GM21360 (cell line): ENCODE data around the gene CBL.

ENCODE experiments used
- ATAC-seq: cut with Tn5 transposase; IDR thresholded peaks from one replicate; pipeline ENCODE4 v1.9.1; 2021; ENCODE audit warnings: mild to moderate bottlenecking, moderate library complexity; ENCODE audit not compliant: unreplicated experiment

CBL gene

DNA sequence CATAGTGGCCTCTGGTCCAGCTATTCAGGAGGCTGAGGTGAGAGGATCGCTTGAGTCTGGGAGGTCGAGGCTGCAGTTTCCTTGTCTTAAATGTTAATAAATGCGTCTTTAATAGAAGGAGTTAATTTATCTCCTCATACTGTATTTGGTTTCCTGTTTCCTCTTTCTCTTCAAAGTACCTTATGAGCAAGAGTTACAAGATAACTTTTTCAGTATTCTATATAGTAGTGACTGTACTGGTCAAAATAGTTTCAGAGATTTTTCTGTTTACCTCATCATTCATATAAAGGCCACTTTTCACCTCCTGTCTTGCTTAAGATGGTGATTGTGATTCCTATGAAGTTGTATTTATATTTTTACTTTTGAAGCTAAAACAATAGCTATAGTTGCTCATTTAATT lies 59.9 kb downstream of the CBL start:
- ATAC-seq = no peak

- no peak for ATAC-seq
These were observed 60.5 kb downstream of the CBL start for GRCh38 chr11:119266517-119267255.

- ATAC-seq = no peak
These were observed 61.5 kb downstream of the CBL start for GRCh38 chr11:119267645-119268044.

DNA sequence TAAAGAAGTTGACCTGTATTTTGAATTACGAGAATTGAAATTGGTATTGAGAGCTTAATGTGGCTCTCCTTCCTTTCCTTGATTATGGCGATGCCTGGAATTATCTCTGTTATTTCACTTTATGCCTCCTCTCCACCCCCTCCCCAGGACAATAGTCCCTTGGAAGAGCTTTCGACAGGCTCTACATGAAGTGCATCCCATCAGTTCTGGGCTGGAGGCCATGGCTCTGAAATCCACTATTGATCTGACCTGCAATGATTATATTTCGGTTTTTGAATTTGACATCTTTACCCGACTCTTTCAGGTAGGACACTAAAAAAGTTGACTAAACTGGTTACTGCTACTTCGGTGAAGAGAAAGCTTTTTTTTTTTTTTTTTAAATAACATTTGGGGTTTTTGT lies 67.6 kb downstream of the CBL start:
- no peak for ATAC-seq

DNA sequence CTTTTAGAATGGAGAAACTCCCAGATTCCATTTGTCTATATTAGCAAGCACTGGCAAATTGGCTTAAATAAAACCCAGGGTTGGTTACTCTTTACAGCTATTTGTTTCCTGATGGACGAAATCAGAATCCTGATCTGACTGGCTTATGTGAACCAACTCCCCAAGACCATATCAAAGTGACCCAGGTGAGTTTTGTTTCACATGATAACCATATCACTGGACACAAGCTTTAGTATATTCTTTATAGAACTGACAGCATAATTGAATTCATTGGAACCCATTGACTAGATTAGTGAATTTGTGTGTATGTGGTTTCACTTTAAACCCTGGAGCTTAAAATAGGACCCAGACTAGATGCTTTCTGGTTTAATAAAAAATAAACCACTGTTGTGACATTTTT lies 71.5 kb downstream of the CBL start:
- ATAC-seq = no peak

DNA sequence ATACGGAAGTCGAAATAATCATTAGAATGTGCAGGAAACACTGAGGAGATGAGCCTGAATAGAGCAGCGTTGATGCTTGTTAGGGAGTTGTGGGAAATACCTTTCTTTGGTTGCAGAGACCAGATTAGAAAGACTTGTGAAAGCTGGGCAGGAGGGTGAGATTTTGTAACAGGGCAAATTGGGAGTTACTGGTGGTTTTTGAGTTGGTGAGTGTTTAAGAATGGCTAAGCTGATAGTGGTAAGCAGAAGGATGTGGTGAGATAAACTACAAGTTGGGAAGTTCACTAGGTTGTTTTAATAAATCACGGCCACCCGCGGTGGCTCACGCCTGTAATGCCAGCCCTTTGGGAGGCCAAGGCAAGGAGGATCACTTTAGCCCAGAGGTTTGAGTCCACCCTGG lies 76.4 kb downstream of the CBL start:
- ATAC-seq = no peak

- no peak for ATAC-seq
These were observed 78.4 kb downstream of the CBL start for GRCh38 chr11:119284344-119285157.

DNA sequence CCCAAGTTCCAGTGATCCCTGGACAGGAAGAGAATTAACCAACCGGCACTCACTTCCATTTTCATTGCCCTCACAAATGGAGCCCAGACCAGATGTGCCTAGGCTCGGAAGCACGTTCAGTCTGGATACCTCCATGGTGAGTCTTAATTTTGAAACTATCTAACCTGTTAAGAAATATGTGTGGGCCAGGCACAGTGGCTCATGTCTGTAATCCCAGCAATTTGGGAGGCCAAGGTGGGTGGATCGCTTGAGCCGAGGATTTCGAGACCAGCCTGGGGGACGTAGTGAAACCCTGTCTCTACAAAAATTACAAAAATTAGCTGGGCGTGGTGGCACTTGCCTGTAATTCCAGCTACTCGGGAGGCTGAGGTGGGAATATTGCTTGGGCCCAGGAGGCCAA lies 79.3 kb downstream of the CBL start:
- ATAC-seq = no peak

DNA sequence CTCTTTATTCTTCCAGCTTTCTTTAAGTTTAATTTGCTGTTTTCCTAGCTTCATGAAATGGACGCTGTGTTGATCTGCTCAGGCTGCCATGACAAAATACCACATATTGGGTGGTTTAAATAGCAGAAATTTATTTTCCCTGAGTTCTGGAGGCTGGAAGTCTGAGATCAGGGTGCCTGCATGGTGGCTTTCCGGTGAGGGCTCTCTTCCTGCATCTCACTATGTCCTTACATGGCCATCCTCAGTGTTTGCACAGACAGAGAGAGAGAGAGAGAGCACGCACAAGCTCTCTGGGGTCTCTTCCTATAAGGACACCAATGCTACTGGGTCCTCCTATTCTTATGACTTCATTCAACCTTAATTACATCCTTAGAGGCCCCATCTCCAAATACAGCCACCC lies 82.1 kb downstream of the CBL start:
- ATAC-seq = no peak

- ATAC-seq = no peak
These were observed 84.9 kb downstream of the CBL start for GRCh38 chr11:119290894-119291497.

- no peak for ATAC-seq
These were observed 87.3 kb downstream of the CBL start for GRCh38 chr11:119293461-119293860.

- no peak for ATAC-seq
These were observed 89.0 kb downstream of the CBL start for GRCh38 chr11:119295178-119295577.

DNA sequence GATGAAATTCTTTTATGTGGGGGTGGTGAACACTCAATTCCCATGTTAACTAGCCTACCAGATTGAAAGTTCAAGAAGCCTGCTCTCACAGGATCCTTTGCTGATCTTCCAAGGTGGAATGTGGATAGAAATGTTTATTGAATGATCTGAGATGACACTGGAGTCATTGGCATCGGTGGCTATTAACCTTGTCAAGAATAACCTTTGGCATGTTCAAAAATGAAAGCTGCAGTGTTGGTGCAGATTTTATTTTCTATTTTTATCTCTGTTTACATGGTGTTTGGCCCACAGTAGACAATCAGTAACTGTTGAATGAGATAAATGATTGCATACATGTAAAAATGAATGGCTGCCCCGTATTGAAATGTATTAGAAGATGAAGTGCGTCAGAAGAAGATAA lies 91.8 kb downstream of the CBL start:
- ATAC-seq = no peak

DNA sequence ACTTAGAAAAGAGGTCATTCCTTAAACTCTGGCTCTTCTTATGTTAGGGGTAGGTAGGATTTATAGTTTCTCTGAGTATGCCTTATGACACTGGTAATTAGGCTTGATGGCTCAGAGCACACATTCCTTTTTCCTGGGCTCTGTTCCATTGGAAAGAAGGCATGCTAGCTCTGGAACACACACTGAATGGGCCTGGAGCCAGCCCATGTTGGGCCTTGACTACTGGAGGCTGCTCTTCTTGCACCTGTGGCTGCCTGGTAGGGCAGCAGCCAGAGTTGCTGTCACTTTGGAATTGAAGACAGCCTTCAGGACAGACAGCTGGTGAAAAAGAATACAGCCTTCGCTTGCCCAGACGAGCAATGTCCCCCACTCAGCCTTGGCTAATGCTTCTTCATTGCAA lies 92.6 kb downstream of the CBL start:
- no peak for ATAC-seq

GRCh38 chr11:119299416-119299815 lies 93.3 kb downstream of the CBL start:
- no peak for ATAC-seq

DNA sequence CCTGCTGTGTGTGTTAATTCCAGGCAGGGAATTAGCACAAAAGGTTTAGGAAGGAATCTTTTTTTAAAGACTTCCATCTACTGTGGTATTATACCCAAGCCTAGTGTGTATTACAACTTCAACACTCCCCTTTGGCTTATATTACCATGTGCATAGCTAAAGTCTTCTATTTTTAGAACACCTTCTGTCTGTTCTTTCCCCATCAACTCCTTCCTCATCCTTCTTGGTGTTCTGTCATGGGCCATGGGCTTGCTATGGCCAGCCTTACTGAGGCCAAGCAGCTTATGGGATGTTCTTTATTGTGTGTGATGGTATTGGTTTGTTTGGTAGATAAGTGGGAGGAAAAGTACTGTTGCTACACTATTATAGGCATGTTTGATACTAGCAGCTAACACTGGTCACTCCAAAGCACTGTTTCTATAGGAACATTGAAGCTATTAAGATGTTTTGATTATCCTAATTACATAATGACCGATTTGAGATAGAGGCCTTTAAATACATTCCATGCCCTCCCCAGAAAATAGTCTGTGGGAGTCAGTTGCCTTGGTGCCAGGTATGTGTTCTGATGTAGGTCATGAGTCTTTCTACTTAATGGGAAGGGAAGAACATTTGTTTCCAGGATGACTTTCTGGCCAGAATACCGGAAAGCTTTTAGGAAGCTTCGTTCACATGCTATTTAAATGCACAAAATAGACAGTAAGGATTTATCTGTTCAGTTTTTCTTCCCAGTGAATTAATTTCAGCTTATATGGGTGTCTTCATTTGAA lies 94.2 kb downstream of the CBL start:
- no peak for ATAC-seq

DNA sequence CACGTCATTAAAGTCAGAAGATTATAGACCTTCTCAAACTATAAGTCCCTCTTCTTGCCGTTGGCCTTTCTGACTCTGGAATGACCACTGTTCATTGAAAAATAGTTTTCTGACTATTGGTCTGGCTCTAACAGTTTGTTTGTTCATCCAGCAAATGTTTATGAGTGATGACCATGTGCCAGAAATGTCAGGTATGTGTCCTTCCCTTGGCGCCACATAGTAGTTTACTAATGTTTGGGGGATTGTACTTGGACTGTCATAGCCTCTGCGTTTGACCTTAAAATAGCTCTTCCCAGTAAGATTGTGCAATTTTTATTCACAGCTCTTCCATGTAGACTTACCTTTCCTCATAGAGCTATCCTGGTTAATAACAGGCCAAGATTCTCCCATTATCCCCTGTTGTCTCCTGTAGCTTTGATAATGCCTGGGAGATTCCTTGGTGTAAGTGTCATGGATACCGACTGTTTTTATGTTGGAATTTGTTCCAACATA lies 97.1 kb downstream of the CBL start:
- no peak for ATAC-seq

DNA sequence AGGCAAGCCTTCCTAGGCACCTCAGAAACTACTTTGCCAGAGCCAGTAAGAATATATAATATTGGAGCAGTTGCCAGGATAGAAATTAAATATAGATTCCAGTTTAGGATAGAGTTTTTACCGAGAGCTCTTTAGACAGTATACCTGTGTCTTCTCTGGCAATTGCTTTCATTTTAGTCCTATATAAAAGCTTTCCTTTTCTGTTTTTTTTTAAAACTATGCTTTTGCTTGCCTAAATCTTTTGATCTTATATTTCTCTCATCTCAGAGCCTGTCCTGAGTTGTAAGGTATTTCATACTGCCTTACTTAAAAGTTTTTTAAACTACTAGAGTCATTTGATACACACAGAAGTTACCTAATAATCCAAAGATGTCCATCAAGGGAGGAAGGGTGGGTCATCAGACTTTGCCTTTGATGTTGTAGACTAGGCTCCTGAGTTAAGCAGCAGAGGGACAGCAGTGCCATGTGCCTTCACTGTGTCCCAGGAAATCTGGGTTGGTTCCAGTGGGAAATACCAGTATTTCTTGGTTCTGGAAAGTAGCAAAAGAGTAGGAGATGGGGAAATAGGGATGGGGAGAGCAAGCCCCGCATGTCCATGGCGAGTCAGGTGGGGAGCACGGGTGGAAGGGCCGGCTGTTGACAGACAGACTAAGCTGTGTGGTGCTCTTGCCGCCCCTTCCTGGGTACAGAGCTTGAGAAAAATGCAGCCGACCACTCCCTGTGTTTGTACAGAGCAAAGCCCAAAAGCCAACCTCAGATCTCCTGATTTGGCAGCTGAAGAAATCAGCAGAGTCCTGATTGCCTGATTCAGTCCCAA lies 99.6 kb downstream of the CBL start:
- no peak for ATAC-seq

DNA sequence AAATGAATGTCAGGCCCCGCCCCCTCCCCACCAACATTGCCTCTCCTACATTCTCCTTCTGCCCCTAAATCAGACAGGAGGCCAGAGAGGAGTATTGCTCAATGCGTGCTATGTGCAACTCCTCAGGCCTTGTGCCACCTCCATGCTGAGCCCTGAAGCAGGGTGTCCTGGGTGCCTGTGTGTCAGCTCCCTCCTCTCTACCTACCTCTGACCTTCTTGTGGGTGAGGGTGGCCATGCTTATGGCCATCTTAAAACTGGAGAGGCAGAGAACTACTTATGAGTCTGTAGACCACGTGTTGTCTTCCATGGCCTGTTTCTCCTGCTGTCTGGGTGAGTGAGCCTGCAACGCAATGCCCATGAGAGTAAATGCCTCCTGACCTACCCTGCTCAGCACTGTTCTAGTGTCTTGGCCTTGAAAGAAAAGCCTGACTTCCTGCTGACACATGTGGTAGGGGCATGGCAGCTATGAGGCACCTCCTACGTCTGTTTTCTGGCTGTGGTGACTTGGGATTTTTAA lies 100.3 kb downstream of the CBL start:
- no peak for ATAC-seq

DNA sequence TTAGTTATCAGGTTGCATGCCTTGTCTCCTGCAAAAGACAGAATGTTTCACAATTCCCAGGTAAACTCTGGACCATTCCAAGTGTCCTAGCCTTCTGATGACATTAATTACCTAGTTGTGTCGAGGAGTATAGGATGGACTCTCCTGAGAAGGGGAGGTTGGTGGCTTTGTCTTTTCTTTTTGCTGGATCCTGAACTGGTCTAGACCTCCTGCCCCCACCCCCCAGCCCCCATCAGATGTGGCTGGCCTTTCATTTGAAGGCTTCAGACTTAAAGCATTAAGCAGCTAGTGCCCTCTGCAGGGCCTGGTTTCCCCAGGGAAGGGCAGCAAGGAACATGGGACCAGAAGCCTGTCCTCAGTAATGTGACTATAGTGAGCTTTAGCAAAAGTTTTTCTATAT lies 101.1 kb downstream of the CBL start:
- ATAC-seq = no peak
